IMR-90 (cell line): ENCODE measurements around the gene CCDC152. TPM values are rescaled to one million over a fixed set of nuclear protein-coding genes. Genes with fewer than 3 reads are reported as not detected.

Source experiments
- ATAC-seq: fragments of 200-7000 bp; cut with Tn5 transposase; 2 replicates; pipeline ENCODE4 v1.9.1; 2020; ENCODE audit warnings: low read depth, mild to moderate bottlenecking, moderate library complexity
- BruUV-seq: library from RNA; stranded (reverse); fragments of 400-500 nt; replicated peaks from 2 replicates; lab custom pipeline; 2021; lab: Mats Ljungman, UMichigan
- CTCF ChIA-PET: fragments of 300-600 bp; formaldehyde crosslinking; extraction: SDS; loops from one replicate; lab custom pipeline; 2021; ENCODE audit warnings: antibody characterized with exemption; lab: Yijun Ruan, JAX
- POLR2A ChIA-PET: fragments of 300-600 bp; sonication (Branson Sonifier 250); formaldehyde crosslinking; loops from one replicate; lab custom pipeline; 2022; ENCODE audit warnings: antibody characterized with exemption; ENCODE audit not compliant: unreplicated experiment; lab: Charles Lee
- DNase-seq: peaks from one replicate; pipeline ENCODE4 v3.0.0; 2013
- H2AFZ ChIP-seq: replicated peaks from 2 replicates; pipeline ENCODE3; 2013; ENCODE audit warnings: low read length, mild to moderate bottlenecking; ENCODE audit not compliant: poor library complexity
- H2AK5ac ChIP-seq: 2 replicates; pipeline ENCODE4 v1.6.1; 2013; ENCODE audit warnings: low read depth, low read length, inconsistent platforms
- H2AK9ac ChIP-seq: replicated peaks from 2 replicates; pipeline ENCODE3; 2013; ENCODE audit warnings: mild to moderate bottlenecking, low read depth, low read length, moderate library complexity; ENCODE audit not compliant: poor library complexity
- H2BK120ac ChIP-seq: 2 replicates; pipeline ENCODE4 v1.6.1; 2013; ENCODE audit warnings: low read depth, low read length, inconsistent platforms
- H2BK15ac ChIP-seq: 3 replicates; pipeline ENCODE4 v1.6.1; 2013; ENCODE audit warnings: low read depth, low read length, inconsistent platforms
- H2BK20ac ChIP-seq: 2 replicates; pipeline ENCODE4 v1.6.1; 2013; ENCODE audit warnings: low read depth, mild to moderate bottlenecking, inconsistent platforms, low read length, moderate library complexity
- H2BK5ac ChIP-seq: 2 replicates; pipeline ENCODE4 v1.6.1; 2013; ENCODE audit warnings: mild to moderate bottlenecking, low read depth, low read length, inconsistent platforms; ENCODE audit not compliant: poor library complexity, severe bottlenecking
- H3K14ac ChIP-seq: replicated peaks from 2 replicates; pipeline ENCODE4 v1.6.1; 2013; ENCODE audit warnings: low read depth, low read length, inconsistent platforms
- H3K18ac ChIP-seq: 2 replicates; pipeline ENCODE4 v1.6.1; 2013; ENCODE audit warnings: low read depth, low read length, control low read depth
- H3K23ac ChIP-seq: 2 replicates; pipeline ENCODE4 v1.6.1; 2013; ENCODE audit warnings: low read depth, low read length, inconsistent platforms
- H3K27ac ChIP-seq: 2 replicates; pipeline ENCODE4 v1.5.1; 2013; ENCODE audit warnings: mild to moderate bottlenecking, control low read depth, low read length; ENCODE audit not compliant: insufficient read depth
- H3K27me3 ChIP-seq: 2 replicates; pipeline ENCODE4 v1.6.1; 2013; ENCODE audit warnings: low read length; ENCODE audit not compliant: control insufficient read depth, insufficient read depth
- H3K36me3 ChIP-seq: 2 replicates; pipeline ENCODE4 v1.6.1; 2013; ENCODE audit warnings: low read length, mixed read lengths; ENCODE audit not compliant: control insufficient read depth, insufficient read depth
- H3K4ac ChIP-seq: 2 replicates; pipeline ENCODE4 v1.6.1; 2013; ENCODE audit warnings: low read depth, low read length, inconsistent platforms
- H3K4me1 ChIP-seq: 2 replicates; pipeline ENCODE4 v1.6.1; 2013; ENCODE audit warnings: low read length, mixed read lengths; ENCODE audit not compliant: control insufficient read depth, insufficient read depth
- H3K4me2 ChIP-seq: 2 replicates; pipeline ENCODE4 v1.6.1; 2013; ENCODE audit warnings: low read depth, mild to moderate bottlenecking, control low read depth, low read length, moderate library complexity
- H3K4me3 ChIP-seq: 2 replicates; pipeline ENCODE4 v1.5.1; 2013; ENCODE audit warnings: low read depth, mild to moderate bottlenecking, control low read depth, low read length, moderate library complexity; ENCODE audit not compliant: insufficient read depth
- H3K56ac ChIP-seq: 2 replicates; pipeline ENCODE4 v1.6.1; 2013; ENCODE audit warnings: low read length, inconsistent platforms; ENCODE audit not compliant: insufficient read depth; ENCODE audit errors: extremely low read depth
- H3K79me1 ChIP-seq, 2 experiments: 2 replicates each; pipeline ENCODE4 v1.6.1; 2013; ENCODE audit warnings: low read length in 2 of 2, inconsistent platforms in 1 of 2, low read depth in 1 of 2
- H3K9ac ChIP-seq: 2 replicates; pipeline ENCODE4 v1.6.1; 2013; ENCODE audit warnings: low read depth, low read length, control low read depth
- H3K9me1 ChIP-seq: 2 replicates; pipeline ENCODE4 v1.6.1; 2013; ENCODE audit warnings: low read length, inconsistent platforms; ENCODE audit not compliant: insufficient read depth
- H3K9me3 ChIP-seq: 2 replicates; pipeline ENCODE4 v1.6.1; 2013; ENCODE audit warnings: low read length; ENCODE audit not compliant: control insufficient read depth, insufficient read depth
- H4K20me1 ChIP-seq: 2 replicates; pipeline ENCODE4 v1.6.1; 2013; ENCODE audit warnings: low read length, inconsistent platforms; ENCODE audit not compliant: insufficient read depth
- H4K5ac ChIP-seq: 2 replicates; pipeline ENCODE4 v1.6.1; 2013; ENCODE audit warnings: mild to moderate bottlenecking, low read depth, low read length, control low read depth
- H4K8ac ChIP-seq, 2 experiments: 2 replicates each; pipeline ENCODE4 v1.6.1; 2013; ENCODE audit warnings: low read depth in 2 of 2, low read length in 2 of 2, control low read depth in 1 of 2, inconsistent platforms in 1 of 2
- H4K91ac ChIP-seq: 2 replicates; pipeline ENCODE4 v1.6.1; 2013; ENCODE audit warnings: low read depth, low read length, inconsistent platforms; ENCODE audit not compliant: insufficient read depth
- BHLHE40 ChIP-seq: fragments of 150-350 bp; IDR thresholded peaks from 2 replicates; pipeline ENCODE4 v1.6.1; 2016; ENCODE audit warnings: mild to moderate bottlenecking, low read depth, low read length
- CEBPB ChIP-seq: IDR thresholded peaks from 2 replicates; pipeline ENCODE4 v1.6.1; 2012; ENCODE audit warnings: low read depth, low read length, improper control_type of control experiment
- CHD1 ChIP-seq: IDR thresholded peaks from 2 replicates; pipeline ENCODE4 v1.6.1; 2012; ENCODE audit warnings: low read depth, low read length, improper control_type of control experiment
- CTCF ChIP-seq: conservative IDR thresholded peaks from 2 replicates; pipeline ENCODE4 v1.5.1; 2012; ENCODE audit warnings: mild to moderate bottlenecking, low read depth, low read length, improper control_type of control experiment
- ELK1 ChIP-seq: fragments of 150-350 bp; IDR thresholded peaks from 2 replicates; pipeline ENCODE4 v1.6.1; 2016; ENCODE audit warnings: low read depth, mild to moderate bottlenecking, low read length, moderate library complexity, borderline replicate concordance
- FOS ChIP-seq: fragments of 150-350 bp; IDR thresholded peaks from 2 replicates; pipeline ENCODE4 v1.6.1; 2016; ENCODE audit warnings: low read depth, low read length
- MAFK ChIP-seq: IDR thresholded peaks from 2 replicates; pipeline ENCODE4 v1.6.1; 2012; ENCODE audit warnings: low read depth, low read length, improper control_type of control experiment
- MAZ ChIP-seq: IDR thresholded peaks from 2 replicates; pipeline ENCODE4 v1.6.1; 2012; ENCODE audit warnings: low read depth, mild to moderate bottlenecking, low read length, improper control_type of control experiment, moderate library complexity, borderline replicate concordance
- MXI1 ChIP-seq: IDR thresholded peaks from 2 replicates; pipeline ENCODE4 v1.6.1; 2012; ENCODE audit warnings: low read depth, mild to moderate bottlenecking, low read length, moderate library complexity, borderline replicate concordance
- NFE2L2 ChIP-seq: fragments of 150-350 bp; IDR thresholded peaks from 2 replicates; pipeline ENCODE4 v1.6.1; 2016; ENCODE audit warnings: low read depth, mild to moderate bottlenecking, low read length
- POLR2A ChIP-seq: IDR thresholded peaks from 2 replicates; pipeline ENCODE4 v1.6.1; 2012; ENCODE audit warnings: mild to moderate bottlenecking, low read depth, low read length
- RAD21 ChIP-seq: IDR thresholded peaks from 2 replicates; pipeline ENCODE4 v1.6.1; 2012; ENCODE audit warnings: low read length, improper control_type of control experiment
- RCOR1 ChIP-seq: IDR thresholded peaks from 2 replicates; pipeline ENCODE4 v1.6.1; 2012; ENCODE audit warnings: mild to moderate bottlenecking, low read length, improper control_type of control experiment; ENCODE audit not compliant: insufficient replicate concordance
- RFX5 ChIP-seq: IDR thresholded peaks from 2 replicates; pipeline ENCODE4 v1.8.0; 2012; ENCODE audit warnings: low read depth, mild to moderate bottlenecking, low read length, moderate library complexity
- SMC3 ChIP-seq: fragments of 150-350 bp; IDR thresholded peaks from 2 replicates; pipeline ENCODE4 v1.6.1; 2016; ENCODE audit warnings: low read depth, mild to moderate bottlenecking, antibody characterized with exemption, low read length, moderate library complexity
- USF2 ChIP-seq: fragments of 150-350 bp; IDR thresholded peaks from 2 replicates; pipeline ENCODE4 v1.6.1; 2017; ENCODE audit warnings: mild to moderate bottlenecking, antibody characterized with exemption, low read length, low read depth
- WGBS, 2 experiments: methylation state at CpG; one replicate each; pipeline versions ENCODE4 v1.1.5 to v1.1.7; 2013; ENCODE audit warnings: missing lambda C conversion rate in 2 of 2; ENCODE audit not compliant: insufficient read length in 1 of 2; ENCODE audit errors: extremely low coverage in 2 of 2; 5-methylcytosine and 5-hydroxymethylcytosine counted together
- dilution Hi-C: fragments of 300-500 bp; cut with HindIII; formaldehyde crosslinking; loops from one replicate; pipeline ENCODE4 v1.14.3; 2018; ENCODE audit warnings: low sequenced_read_pairs; ENCODE audit not compliant: unreplicated experiment
- in situ Hi-C: fragments of 300-500 bp; cut with MboI; formaldehyde crosslinking; loops from 3 replicates; pipeline ENCODE4 v1.14.3; 2019; ENCODE audit warnings: low sequenced_read_pairs, inconsistent platforms, mixed read lengths
- intact Hi-C: fragments of 100-400 bp; cut with micrococcal nuclease; formaldehyde crosslinking; loops from 2 replicates; pipeline ENCODE4 v1.10.0; 2022
- polyA plus RNA-seq, 3 experiments: library from polyadenylated mRNA; depleted of rRNA; stranded (reverse); fragments of >200 nt; gene quantifications; 2 replicates each; pipeline ENCODE4 v1.2.3, GENCODE V29; 2012; ENCODE audit warnings: low replicate concordance in 1 of 3
- total RNA-seq: library from RNA; depleted of rRNA; stranded (reverse); fragments of >200 nt; gene quantifications from 2 replicates; pipeline ENCODE4 v1.2.3, GENCODE V29; 2012

CCDC152 gene
- total and polyA plus RNA-seq, 2 of the 4 experiments (the other 2 are of a cell fraction), result 0.87 to 0.90 TPM

GRCh38 chr5:42832060-42832459, 75.4 kb downstream of the CCDC152 start:
- no peak overlapping the region for H3K14ac ChIP-seq
- H3K36me3 ChIP-seq, result no peaks in the 10 kb centered on the region
- H2BK20ac ChIP-seq, result no peak overlapping the region
- H2AFZ ChIP-seq, result no peak overlapping the region
- H3K27ac ChIP-seq, result no peak overlapping the region
- H3K4me1 ChIP-seq, result no peaks in the 10 kb centered on the region
- ATAC-seq (no peak), DNase-seq (no peak)
- intact Hi-C loops, result loop anchor here (10.0 kb wide), 1 partner anchor 1163 kb away; no protein-coding TSS in a partner anchor
- H3K9me1 ChIP-seq, result no peaks in the 10 kb centered on the region; the same call in 1 of the 2 replicates
- no peak overlapping the region for H3K23ac ChIP-seq
- H2AK5ac ChIP-seq, result no peak overlapping the region
- in situ Hi-C loops, result no loop called here
- no peak overlapping the region for H4K91ac ChIP-seq
- H3K4ac ChIP-seq, result no peak overlapping the region
- H4K20me1 ChIP-seq, result no peaks in the 10 kb centered on the region
- no peak overlapping the region for H2BK5ac ChIP-seq
- no peak overlapping the region for H3K4me2 ChIP-seq
- H2BK120ac ChIP-seq, result no peak overlapping the region
- no peak overlapping the region for H2BK15ac ChIP-seq
- WGBS, 2 experiments, result no CpG with 5 or more reads among the region's 5 CpGs
- H3K56ac ChIP-seq, result no peak overlapping the region
- H4K5ac ChIP-seq, result no peak overlapping the region
- no peak overlapping the region for H4K8ac ChIP-seq
- no peaks in the 10 kb centered on the region for H3K9me3 ChIP-seq
- no peak overlapping the region for H2AK9ac ChIP-seq
- H3K4me3 ChIP-seq, result no peak overlapping the region
- H3K18ac ChIP-seq, result no peak overlapping the region
- no peak for TF ChIP-seq CEBPB
- no peak for TF ChIP-seq FOS
- TF ChIP-seq POLR2A, result no peak
- no peak for TF ChIP-seq RAD21
- TF ChIP-seq SMC3, result no peak
- no peak for TF ChIP-seq MAZ
- TF ChIP-seq MAFK, result no peak
- no peak for TF ChIP-seq RFX5
- TF ChIP-seq USF2, result no peak
- TF ChIP-seq MXI1, result no peak
- no peak for TF ChIP-seq ELK1
- TF ChIP-seq RCOR1, result no peak
- no peak for TF ChIP-seq NFE2L2
- no peak for TF ChIP-seq CHD1
- TF ChIP-seq BHLHE40, result no peak
- TF ChIP-seq CTCF, result no peak
- dilution Hi-C loops, result no loop called here
- 0 out of 2 replicates have a peak, but pooled peaks cover 2% of the 10 kb centered on the region for H3K27me3 ChIP-seq
- H3K79me1 ChIP-seq, result no peaks in the 10 kb centered on the region
- CTCF ChIA-PET, result no interaction called here
- POLR2A ChIA-PET, result no interaction called here
- no TSS peak for BruUV-seq
- H3K9ac ChIP-seq, result no peak overlapping the region
